Measurements from ENCODE around the gene SLITRK1.

DNA sequence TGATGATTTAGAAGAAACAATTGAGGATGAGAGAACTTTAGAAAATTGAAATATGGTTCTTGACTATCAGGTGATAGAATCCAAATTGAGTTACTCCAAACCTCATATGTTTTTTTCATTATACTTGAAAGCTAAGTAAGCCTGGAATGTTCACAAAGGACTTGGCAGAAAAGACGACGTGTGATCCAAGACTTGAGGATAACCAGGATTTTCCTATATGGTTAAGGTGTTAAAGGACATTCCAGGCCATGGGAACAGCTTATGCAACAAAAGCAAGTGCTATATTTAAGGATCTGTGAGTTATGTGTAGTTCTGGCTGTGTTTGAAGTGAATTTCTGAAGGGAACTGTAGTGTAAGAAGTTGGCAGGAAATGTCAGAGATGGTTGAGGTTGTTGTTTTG lies 52.5 kb downstream of the SLITRK1 start:
- TF ChIP-seq, protein P1, sequence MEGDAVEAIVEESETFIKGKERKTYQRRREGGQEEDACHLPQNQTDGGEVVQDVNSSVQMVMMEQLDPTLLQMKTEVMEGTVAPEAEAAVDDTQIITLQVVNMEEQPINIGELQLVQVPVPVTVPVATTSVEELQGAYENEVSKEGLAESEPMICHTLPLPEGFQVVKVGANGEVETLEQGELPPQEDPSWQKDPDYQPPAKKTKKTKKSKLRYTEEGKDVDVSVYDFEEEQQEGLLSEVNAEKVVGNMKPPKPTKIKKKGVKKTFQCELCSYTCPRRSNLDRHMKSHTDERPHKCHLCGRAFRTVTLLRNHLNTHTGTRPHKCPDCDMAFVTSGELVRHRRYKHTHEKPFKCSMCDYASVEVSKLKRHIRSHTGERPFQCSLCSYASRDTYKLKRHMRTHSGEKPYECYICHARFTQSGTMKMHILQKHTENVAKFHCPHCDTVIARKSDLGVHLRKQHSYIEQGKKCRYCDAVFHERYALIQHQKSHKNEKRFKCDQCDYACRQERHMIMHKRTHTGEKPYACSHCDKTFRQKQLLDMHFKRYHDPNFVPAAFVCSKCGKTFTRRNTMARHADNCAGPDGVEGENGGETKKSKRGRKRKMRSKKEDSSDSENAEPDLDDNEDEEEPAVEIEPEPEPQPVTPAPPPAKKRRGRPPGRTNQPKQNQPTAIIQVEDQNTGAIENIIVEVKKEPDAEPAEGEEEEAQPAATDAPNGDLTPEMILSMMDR (conservative IDR thresholded peaks at IDR 0.05; ENCODE audit: low read depth, low read length) = no peak
- TF ChIP-seq EZH2phosphoT487 (IDR thresholded peaks at IDR 0.05; ENCODE audit: borderline replicate concordance, low read length) = no peak

Data from PC-3 (cell line).